ENCODE data around the gene MRPL27. TPM values are rescaled to one million over a fixed set of nuclear protein-coding genes. Genes with fewer than 3 reads are reported as not detected.
A peak's percentile ranks its signal among the peaks of the same experiment; 100 is the strongest.

The MRPL27 gene
- total RNA-seq, 1 donor: 54.7 TPM

GRCh38 chr17:50361561-50362480 is 11.2 kb downstream of the MRPL27 start:
- peak in 2 of 3 donors; percentile 62 to 80 for DNase-seq (ENCODE audit: low read depth in 2 of 3, low spot score in 2 of 3)

DNA sequence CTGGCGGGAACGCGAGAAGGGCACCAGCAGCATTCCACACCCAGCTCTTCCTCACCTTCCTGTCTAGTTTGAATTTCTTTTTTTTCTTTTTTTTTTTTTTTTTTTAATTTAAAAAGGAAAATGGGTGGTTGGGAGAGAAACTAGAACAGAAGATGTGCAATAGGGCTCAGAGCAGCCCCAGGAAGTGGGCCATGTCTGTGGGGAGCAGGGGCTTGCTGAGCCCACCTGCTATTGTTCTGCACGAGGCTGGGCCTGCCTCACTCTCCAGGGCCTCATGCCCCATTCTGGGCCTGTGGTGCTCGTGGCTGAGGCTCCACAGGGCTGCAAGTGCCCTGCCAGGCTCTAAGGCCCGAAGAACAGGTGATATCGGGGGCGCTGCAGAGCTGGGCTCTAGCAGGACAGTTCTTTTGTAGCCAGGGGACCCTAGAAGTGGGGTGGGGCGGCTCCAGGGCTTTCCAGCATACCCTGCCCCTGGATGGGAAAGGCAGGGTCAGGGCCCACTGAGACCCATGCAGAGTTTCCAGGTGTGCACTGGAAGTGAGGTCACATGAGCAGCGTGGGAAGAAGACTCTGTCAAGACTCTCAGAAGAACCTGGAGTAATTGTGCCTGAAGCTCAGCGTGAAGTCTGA is 12.4 kb downstream of the MRPL27 start:
- no peak for DNase-seq (ENCODE audit: low read depth in 2 of 3, low spot score in 2 of 3)

- DNase-seq (ENCODE audit: low read depth in 2 of 3, low spot score in 2 of 3): no peak
Measured at GRCh38 chr17:50359998-50360461, 13.0 kb downstream of the MRPL27 start.

GRCh38 chr17:50359005-50359699 is 13.8 kb downstream of the MRPL27 start:
- DNase-seq (ENCODE audit: low read depth in 2 of 3, low spot score in 2 of 3): no peak

DNA sequence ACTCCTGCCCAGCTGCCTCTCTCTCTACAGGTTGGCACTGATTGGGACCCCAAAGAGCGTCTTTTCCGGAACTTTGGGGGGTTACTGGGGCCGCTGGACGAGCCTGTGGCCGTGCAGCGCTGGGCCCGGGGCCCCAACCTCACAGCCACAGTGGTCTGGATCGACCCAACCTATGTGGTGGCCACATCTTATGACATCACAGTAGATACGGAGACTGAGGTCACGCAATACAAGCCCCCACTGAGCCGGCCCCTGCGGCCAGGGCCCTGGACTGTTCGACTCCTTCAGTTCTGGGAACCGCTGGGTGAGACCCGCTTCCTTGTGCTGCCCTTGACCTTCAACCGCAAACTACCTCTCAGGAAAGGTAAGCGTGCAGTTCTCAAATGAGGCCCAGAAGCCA is 14.8 kb downstream of the MRPL27 start:
- DNase-seq (ENCODE audit: low read depth in 2 of 3, low spot score in 2 of 3): no peak

DNA sequence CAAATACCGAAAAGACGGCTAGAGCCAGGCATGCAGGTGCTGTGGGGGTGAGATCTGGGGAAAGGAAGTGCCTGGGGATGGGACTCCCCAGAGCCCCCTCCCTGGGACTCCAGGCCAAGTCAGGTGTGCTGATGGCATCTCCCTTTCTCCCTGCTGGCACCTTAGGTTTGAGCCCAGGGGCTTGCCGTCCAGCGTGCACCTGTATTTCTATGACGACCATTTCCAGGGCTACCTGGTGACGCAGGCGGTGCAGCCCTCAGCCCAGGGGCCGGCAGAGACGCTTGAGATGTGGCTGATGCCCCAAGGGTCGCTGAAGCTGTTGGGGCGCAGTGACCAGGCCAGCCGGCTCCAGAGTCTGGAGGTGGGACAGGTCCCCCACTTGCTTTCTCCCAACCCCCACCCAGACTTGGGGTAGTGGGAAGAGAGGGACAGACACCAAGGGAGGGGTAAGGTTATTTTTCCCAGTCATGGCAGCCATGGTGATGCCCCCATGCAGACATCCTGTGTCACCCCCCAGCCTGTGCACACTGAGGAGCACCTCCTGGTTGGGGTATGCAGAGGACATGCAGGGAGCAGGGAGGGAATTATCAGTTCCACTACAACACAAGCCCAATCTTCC is 16.0 kb downstream of the MRPL27 start:
- DNase-seq (ENCODE audit: low read depth in 2 of 3, low spot score in 2 of 3): no peak

DNA sequence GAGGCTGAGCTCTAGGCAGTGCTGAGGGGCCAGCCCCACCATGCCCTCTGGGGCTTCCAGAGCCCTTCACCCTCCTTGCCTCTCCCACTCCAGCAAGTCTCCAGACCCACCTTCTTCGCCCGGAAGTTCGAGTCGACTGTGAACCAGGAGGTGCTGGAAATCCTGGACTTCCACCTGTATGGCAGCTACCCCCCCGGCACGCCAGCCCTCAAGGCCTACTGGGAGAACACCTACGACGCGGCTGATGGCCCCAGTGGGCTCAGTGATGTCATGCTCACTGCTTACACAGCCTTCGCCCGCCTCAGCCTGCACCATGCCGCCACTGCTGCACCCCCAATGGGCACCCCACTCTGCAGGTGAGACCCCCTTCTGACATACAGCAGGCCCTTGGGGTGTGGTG is 16.6 kb downstream of the MRPL27 start:
- DNase-seq (ENCODE audit: low read depth in 2 of 3, low spot score in 2 of 3): no peak

GRCh38 chr17:50355701-50356341 is 17.2 kb downstream of the MRPL27 start:
- DNase-seq (ENCODE audit: low read depth in 2 of 3, low spot score in 2 of 3): no peak

GRCh38 chr17:50355336-50355700 is 17.7 kb downstream of the MRPL27 start:
- DNase-seq (ENCODE audit: low read depth in 2 of 3, low spot score in 2 of 3): no peak

DNA sequence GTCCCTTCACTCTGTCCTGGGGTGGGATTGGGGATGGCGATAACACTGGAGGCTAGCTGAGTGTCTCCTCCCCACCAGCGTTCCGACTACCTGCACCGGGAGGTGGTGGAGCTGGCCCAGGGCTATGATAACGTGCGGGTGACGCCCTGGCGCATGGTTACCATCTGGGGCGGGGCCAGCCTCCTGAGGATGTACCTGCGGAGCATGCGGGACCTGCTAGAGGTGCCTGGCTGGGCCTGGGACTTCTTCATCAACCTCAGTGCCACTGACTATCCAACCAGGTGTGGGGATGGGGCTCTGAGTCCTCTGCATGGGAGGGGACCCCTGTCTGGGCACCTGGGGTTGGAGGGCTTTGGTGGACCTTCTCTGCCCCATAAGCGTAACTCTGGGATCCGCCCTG is 18.2 kb downstream of the MRPL27 start:
- DNase-seq (ENCODE audit: low read depth in 2 of 3, low spot score in 2 of 3): no peak

GRCh38 chr17:50354198-50354597 is 18.8 kb downstream of the MRPL27 start:
- DNase-seq (ENCODE audit: low read depth in 2 of 3, low spot score in 2 of 3): no peak

- no peak for DNase-seq (ENCODE audit: low read depth in 2 of 3, low spot score in 2 of 3)
Measured at GRCh38 chr17:50353600-50354195, 19.3 kb downstream of the MRPL27 start.

- no peak for DNase-seq (ENCODE audit: low read depth in 2 of 3, low spot score in 2 of 3)
Measured at GRCh38 chr17:50352693-50353599, 20.0 kb downstream of the MRPL27 start.

GRCh38 chr17:50352072-50352692 is 20.8 kb downstream of the MRPL27 start:
- DNase-seq (ENCODE audit: low read depth in 2 of 3, low spot score in 2 of 3): no peak

DNA sequence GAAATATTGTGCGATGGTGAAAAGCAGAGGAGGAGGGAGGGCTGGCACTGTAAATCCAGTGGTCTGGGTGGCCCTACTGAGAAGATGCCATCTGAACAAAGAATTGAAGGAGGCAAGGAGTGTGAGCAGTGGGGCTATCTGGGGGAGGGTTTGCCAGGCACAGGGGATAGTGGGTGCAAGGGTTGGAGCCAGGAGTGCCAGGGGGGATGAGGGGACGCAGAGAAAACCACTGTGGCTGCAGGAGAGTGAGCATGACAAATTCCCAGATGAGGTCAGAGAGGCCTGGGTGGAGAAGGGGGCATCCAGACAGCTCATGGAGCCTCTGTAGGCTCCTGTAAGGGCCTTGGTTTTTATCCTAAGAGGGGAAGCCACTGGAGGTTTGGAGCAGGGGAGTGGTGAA is 22.3 kb downstream of the MRPL27 start:
- DNase-seq (ENCODE audit: low read depth in 2 of 3, low spot score in 2 of 3): no peak

- no peak for DNase-seq (ENCODE audit: low read depth in 2 of 3, low spot score in 2 of 3)
Measured at GRCh38 chr17:50349243-50349600, 23.8 kb downstream of the MRPL27 start.

GRCh38 chr17:50348522-50349242 is 24.3 kb downstream of the MRPL27 start:
- DNase-seq (ENCODE audit: low read depth in 2 of 3, low spot score in 2 of 3): no peak

GRCh38 chr17:50347894-50348291 is 25.1 kb downstream of the MRPL27 start:
- DNase-seq (ENCODE audit: low read depth in 2 of 3, low spot score in 2 of 3): no peak
